Germinal center (tissue), 1 donor: ENCODE results near the gene CDH13.

Source experiments
- DNase-seq: peaks from one replicate; pipeline ENCODE4 v3.0.0; 2012; ENCODE audit warnings: mixed read lengths, low spot score

Gene CDH13

GRCh38 chr16:83248735-83249463 lies 622.1 kb downstream of the CDH13 start:
- DNase-seq: no peak

DNA sequence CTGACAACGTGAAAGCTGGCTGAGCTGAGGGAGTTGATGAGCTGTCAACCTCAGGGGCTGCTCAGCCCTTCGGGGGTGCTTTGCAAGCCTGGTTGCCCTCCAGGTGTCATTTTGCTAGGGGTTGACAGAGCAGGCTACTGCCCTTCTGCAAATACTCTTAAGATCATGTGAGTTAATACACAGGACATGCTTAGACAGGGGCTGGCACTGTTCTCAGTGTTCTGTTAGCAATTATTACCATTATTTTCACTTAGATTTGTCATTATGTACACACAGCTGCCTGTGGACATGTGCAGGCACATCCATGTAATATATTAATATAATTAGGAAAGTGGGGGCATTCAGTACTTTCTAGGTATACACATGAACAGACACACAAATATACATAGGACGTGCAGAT lies 626.8 kb downstream of the CDH13 start:
- no peak for DNase-seq

DNA sequence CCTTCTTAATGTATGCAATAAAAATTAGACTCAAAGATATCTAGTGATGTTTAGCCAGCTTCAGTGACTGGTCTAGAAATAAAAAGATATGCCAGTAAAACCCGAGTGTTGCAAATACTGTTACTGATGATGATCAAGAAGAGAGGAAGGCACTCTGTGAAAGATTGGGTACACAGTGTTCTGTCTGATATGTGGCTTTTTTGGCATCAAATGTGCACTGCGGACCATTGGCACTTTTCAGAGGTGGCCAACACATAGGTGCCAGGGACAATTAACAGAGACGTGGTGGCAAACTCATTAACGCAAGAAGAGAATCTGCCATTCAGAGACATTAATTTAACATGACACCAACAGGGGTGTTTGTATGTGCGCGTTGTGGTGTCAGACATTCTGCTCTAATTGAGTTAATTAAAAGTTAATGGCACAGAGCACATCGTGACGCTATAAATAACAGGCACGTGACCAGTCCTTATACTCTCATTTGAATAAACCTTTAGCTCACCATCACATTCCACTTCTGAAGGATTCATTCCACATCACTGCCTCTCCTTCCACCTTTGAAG lies 631.7 kb downstream of the CDH13 start:
- no peak for DNase-seq

GRCh38 chr16:83266848-83267553 lies 640.2 kb downstream of the CDH13 start:
- DNase-seq: no peak

DNA sequence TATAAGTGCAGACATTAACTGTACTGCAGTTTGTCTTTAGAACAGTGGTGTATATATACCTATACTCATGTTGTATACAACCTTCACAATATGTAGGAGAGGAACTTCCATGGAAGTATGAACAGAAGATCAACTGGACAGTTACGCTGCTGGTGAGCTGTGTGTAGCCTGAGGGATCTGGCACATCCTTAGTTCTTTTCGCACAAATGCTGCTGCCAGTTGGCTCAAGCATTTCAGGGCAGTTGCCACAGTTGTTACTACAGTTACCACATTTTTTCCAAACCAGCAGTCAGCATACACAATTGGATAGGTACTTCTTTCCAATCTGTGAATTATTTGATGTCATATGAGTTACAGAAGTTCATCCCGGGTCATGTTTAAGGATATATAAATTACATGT lies 641.4 kb downstream of the CDH13 start:
- no peak for DNase-seq

DNA sequence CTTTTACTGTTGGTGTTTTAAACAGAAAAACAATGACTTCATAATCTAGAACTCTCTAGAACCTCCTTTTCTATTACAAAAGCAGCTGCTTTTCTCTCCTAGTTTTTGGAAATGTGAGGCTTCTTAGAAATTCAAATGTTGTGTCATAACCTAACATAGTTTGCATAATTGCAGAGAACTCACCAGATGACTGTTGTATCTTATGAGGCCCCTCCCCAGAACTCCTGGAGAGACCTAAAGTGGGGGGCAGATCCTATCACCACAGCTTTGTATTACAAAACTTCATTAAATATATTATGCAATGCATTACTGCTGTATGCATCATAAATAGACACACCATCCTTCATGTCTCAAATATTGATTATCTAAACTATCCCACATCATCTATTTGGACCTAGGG lies 642.3 kb downstream of the CDH13 start:
- DNase-seq: no peak

DNA sequence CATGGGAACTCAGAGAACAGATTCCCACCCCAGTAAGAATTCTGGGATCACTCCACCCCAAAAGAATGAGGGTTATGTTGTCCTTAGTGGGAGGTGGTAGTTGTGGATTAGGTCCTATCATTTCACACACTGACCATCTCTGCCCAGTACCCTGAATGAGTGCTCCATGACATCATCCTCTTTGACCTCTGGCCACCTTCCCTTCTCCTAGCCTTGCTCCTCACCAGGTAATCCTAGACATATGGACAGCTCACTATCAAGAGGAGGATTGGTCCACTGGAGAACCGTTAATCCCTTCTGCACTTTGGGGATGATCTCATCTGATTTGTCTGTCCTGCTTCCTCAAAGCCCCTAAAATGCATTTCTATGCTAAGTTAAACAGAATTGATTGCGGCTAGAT lies 642.8 kb downstream of the CDH13 start:
- no peak for DNase-seq

DNA sequence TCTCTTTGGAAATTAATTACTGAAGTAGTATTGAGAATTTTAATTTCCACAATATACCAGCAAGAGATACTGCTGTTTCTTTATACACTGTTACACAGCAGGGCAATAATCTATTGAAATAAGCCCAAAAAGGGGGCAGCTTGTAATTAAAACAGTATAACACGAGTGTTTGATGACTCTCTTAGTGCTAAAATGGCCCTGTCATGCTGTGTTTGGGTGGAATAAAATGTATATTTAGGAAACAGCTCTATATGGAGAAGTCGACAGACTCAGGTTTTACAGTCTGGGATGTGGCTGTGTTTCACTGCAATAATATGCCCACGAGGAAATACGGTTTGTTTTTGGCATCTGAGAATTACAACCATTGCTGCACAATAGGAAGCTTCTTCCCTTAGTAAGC lies 643.3 kb downstream of the CDH13 start:
- DNase-seq: no peak

- DNase-seq: no peak
These were observed 643.9 kb downstream of the CDH13 start for GRCh38 chr16:83270640-83271039.

DNA sequence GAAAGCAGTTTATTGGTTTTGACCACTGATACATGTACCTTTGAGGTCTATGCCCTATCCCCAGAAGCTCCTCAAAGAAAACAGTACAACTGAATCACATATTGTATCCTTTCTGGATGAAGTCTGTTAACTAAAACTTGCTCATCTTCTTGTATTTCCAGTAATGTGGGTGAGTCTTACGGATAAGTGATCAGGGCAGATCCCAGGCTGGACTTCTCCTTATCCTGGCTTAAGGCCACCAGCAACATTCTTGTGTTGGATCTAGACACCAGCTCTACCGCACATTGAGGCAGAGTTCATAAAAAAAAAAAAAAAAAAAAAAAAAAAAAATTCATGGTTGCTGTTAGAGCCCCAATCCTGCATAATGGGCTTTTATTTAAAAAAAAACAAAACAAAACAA lies 644.4 kb downstream of the CDH13 start:
- no peak for DNase-seq

- DNase-seq: no peak
These were observed 645.3 kb downstream of the CDH13 start for GRCh38 chr16:83271970-83272575.

GRCh38 chr16:83272843-83273242 lies 646.1 kb downstream of the CDH13 start:
- DNase-seq: no peak

DNA sequence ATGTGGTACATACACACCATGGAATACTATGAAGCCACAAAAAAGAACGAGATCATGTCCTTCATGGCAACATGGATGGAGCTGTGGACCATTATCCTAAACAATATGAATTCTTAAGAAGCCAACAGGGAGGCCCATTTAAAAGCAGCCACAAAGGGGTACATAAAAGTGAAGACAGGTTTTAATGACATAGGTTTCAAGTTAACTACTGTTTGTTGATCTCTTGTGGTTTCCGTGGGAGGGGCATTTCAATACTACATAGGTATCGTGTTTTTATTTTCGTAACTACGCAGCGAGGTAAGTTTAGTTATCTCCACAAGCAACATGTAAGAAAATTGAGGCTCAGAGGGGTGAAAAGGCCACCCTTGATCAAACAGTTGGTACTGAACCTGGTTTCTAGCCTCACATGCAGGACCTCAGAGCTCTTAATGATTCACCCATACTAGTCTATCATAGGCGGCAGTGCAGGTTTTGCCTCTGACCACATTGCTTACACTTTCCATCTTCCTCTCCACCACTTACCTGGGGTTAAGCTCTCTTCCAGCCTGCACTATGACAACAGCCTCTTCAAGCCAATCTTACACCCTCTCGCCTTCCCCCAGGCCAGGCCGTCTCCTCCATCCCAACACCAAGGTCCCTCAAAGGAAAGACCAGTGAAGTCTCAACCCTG lies 646.9 kb downstream of the CDH13 start:
- DNase-seq: no peak

- DNase-seq: no peak
These were observed 652.5 kb downstream of the CDH13 start for GRCh38 chr16:83279251-83279650.

DNA sequence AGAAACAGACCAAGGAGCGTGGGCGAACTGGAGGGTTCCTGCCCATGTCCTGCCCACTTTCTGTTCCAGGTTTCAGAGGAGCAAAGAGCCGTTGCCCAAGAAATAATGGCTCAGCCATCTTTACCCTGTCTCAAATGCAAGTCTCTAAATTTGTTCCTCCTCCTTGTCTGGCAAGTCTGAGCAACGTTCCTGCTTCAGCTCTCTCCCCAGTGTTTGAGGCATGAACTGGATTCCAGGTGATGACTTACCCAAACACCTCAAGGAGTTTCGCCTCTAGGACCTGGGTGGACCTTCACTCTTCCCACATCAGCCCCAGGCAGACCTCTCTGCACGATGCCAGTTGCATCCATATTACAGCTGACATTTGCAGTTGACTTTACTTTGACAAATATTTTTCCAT lies 659.2 kb downstream of the CDH13 start:
- DNase-seq: no peak

DNA sequence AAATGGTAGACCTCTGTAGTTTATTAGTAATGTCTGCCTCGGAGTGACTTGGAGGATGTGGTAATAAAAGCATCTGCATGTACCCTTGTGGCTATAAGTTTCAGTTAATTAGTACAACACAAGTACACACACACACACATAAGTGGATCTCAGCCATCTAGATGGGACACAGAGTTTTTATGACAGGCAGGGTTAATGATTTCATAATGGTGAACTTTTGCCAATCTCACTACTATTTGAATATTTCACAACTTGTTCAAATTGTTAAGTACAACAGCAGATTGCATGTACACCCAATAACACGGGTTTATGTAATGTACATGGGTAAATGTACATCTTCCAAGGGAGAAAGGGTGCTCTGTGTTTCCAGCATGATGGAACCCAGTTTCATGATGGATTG lies 669.7 kb downstream of the CDH13 start:
- DNase-seq: no peak

GRCh38 chr16:83298541-83298940 lies 671.8 kb downstream of the CDH13 start:
- DNase-seq: no peak

DNA sequence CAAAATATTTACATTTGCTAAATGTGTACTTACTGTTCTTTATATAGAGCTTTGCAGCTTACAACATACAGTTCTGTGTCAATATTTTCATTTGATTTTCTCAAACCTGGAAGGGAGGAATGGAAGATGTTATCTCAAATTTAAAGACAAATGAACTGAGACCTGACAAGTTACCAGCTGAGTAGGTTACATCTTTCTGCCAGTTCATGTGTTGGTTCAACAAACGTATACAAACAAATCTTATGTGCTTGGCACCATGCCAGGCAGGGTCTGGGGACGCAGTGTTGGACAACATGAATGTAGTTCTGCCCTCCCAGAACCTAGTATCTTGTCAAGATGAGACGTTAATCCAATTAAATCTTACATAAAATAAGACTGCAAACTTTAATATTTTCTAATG lies 673.6 kb downstream of the CDH13 start:
- no peak for DNase-seq

- DNase-seq: no peak
These were observed 675.2 kb downstream of the CDH13 start for GRCh38 chr16:83301971-83302370.

DNA sequence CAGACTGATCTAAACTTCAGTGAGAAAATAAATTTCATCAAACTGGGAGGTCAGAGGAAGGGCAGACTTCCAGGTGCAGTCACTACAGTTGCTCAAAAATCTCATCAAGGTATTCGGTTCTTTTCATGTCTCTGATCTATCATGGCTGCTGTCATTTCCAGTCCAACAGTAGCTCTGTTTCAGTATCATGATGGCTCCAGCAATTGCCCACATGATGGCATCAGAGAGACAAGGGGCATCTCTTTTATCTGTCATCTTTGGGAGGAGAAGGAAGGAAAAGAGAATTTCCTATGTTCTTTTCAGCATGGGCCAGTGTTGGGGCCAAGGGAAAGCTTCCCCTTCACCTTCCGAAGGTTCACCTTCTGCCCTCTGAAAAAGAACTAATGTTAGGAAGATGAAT lies 676.1 kb downstream of the CDH13 start:
- DNase-seq: no peak

DNA sequence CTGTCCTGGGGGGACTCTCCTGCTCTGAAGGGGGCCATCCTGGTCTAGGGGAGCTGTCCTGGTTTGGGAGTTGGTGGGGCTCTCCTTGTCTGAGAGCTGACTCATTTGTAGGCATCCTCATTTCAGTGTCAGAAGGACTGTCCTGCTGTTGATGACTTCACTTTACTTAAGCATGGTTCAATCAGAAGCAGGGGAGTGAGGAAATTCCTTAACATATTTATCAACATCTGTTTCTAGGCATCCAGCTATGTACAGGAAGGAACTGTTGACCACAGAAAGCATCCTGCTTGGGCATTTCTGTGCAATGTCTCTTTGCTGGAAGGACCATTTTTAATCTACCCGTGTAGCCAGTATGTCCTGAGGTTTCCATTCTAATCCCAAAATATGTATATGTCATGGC lies 678.3 kb downstream of the CDH13 start:
- DNase-seq: no peak

DNA sequence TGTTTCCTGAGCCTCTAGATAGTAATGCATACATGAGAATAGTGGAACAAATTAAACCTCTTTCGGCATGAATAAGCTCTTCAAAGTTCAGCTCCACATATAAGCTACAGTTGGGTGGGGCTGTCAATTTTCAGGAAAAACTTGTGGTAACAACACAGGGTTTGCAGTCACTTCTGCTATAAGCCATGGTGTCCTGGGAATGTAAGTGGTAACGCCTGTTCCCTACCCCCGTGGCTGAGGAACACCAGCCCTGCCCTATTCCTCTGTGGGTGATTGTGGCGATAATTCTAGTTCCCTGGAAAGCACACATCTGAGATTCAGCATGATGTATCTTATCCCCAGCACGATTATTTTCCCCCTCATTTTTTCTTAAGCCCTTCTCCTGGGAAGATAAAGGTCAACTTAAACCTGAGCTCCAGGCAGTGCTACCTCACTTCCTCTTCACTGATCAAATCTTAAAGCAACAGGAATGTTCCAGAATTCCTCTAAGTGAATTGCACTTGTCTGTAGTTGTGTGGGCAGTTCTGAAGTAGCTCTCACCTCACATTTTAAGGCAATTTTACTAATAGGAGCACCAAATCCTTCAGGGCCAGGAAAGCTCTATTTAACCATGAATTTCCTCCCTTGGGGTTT lies 680.3 kb downstream of the CDH13 start:
- DNase-seq: no peak
